GM12878 (cell line): Measurements from ENCODE around the gene KIF5C.

ENCODE experiments used
- EP300 ChIP-seq, 2 experiments: fragments of 150-350 bp in 1 of 2; IDR thresholded peaks; 2 replicates each; pipeline ENCODE4 v1.6.1; 2011 to 2012; ENCODE audit warnings: low read depth in 2 of 2, low read length in 2 of 2, borderline replicate concordance in 1 of 2, improper control_type of control experiment in 1 of 2, inconsistent platforms in 1 of 2; ENCODE audit not compliant: control insufficient read depth in 1 of 2
- GABPA ChIP-seq: IDR thresholded peaks from 2 replicates; pipeline ENCODE4 v1.6.1; 2014; ENCODE audit warnings: antibody characterized with exemption, low read depth, mild to moderate bottlenecking, inconsistent platforms
- NFYB ChIP-seq: IDR thresholded peaks from 2 replicates; pipeline ENCODE4 v1.6.1; 2011; ENCODE audit warnings: low read depth, mild to moderate bottlenecking, low read length, improper control_type of control experiment, moderate library complexity; ENCODE audit not compliant: insufficient read depth
- POLR2A ChIP-seq: IDR thresholded peaks from 2 replicates; pipeline ENCODE4 v1.6.1; 2011; ENCODE audit warnings: low read depth, mild to moderate bottlenecking, low read length
- SMC3 ChIP-seq: IDR thresholded peaks from 2 replicates; pipeline ENCODE4 v1.6.1; 2011; ENCODE audit warnings: low read length, improper control_type of control experiment, borderline replicate concordance
- STAT3 ChIP-seq: IDR thresholded peaks from 2 replicates; pipeline ENCODE4 v1.6.1; 2011; ENCODE audit warnings: low read depth, low read length, improper control_type of control experiment
- TARDBP ChIP-seq: IDR thresholded peaks from 2 replicates; pipeline ENCODE4 v1.6.1; 2016; ENCODE audit warnings: borderline replicate concordance
- YY1 ChIP-seq: IDR thresholded peaks from 2 replicates; pipeline ENCODE4 v1.6.1; 2011; ENCODE audit warnings: low read depth, mild to moderate bottlenecking, low read length
- TF ChIP-seq, protein P1 (sequence below): IDR thresholded peaks from 2 replicates; pipeline ENCODE4 v1.6.1; 2012; ENCODE audit warnings: low read length, inconsistent platforms
- TF ChIP-seq, protein P2 (sequence below), 3 experiments: IDR thresholded peaks in 2 of 3; conservative IDR thresholded peaks in 1 of 3; 2 replicates each; pipeline ENCODE4 v1.5.1; 2011; ENCODE audit warnings: low read depth in 3 of 3, low read length in 3 of 3, mild to moderate bottlenecking in 3 of 3, control low read depth in 2 of 3, moderate library complexity in 2 of 3, inconsistent platforms in 1 of 3, mixed read lengths in 1 of 3; ENCODE audit not compliant: control insufficient read depth in 2 of 3, insufficient read depth in 1 of 3; ENCODE audit errors: extremely low read depth in 1 of 3

DNA sequence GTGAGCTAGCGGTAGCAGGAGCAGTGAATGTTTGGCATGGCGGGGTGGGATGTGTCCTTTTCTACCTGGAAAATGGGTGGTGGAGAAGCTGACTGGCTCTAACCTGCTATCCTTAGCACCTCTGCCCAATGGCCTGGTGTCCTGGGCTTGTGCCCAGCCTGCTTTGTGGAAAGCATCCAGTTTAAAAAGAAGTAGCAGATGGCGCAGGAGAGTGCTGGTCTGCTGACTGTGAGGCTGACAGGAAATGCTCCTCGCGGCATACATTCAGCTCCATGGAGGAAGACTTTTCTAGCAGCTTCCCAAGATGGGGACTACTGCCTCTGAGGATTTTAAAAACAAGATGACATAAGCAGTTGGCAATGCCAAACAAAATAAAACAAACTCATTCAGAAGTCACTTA lies 107.3 kb downstream of the KIF5C start:
- TF ChIP-seq GABPA (no peak), POLR2A (no peak), SMC3 (no peak), NFYB (no peak), EP300 (IDR thresholded peaks at IDR 0.05; ENCODE audit: borderline replicate concordance in 1 of 2, control insufficient read depth in 1 of 2, low read depth in 2 of 2, low read length in 2 of 2) (no peak), STAT3 (no peak), YY1 (no peak), TARDBP (no peak)
- TF ChIP-seq, protein P1, sequence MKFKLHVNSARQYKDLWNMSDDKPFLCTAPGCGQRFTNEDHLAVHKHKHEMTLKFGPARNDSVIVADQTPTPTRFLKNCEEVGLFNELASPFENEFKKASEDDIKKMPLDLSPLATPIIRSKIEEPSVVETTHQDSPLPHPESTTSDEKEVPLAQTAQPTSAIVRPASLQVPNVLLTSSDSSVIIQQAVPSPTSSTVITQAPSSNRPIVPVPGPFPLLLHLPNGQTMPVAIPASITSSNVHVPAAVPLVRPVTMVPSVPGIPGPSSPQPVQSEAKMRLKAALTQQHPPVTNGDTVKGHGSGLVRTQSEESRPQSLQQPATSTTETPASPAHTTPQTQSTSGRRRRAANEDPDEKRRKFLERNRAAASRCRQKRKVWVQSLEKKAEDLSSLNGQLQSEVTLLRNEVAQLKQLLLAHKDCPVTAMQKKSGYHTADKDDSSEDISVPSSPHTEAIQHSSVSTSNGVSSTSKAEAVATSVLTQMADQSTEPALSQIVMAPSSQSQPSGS = no peak
- TF ChIP-seq, protein P2, sequence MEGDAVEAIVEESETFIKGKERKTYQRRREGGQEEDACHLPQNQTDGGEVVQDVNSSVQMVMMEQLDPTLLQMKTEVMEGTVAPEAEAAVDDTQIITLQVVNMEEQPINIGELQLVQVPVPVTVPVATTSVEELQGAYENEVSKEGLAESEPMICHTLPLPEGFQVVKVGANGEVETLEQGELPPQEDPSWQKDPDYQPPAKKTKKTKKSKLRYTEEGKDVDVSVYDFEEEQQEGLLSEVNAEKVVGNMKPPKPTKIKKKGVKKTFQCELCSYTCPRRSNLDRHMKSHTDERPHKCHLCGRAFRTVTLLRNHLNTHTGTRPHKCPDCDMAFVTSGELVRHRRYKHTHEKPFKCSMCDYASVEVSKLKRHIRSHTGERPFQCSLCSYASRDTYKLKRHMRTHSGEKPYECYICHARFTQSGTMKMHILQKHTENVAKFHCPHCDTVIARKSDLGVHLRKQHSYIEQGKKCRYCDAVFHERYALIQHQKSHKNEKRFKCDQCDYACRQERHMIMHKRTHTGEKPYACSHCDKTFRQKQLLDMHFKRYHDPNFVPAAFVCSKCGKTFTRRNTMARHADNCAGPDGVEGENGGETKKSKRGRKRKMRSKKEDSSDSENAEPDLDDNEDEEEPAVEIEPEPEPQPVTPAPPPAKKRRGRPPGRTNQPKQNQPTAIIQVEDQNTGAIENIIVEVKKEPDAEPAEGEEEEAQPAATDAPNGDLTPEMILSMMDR (IDR thresholded peaks at IDR 0.05 in 2 of 3, conservative IDR thresholded peaks at IDR 0.05 in 1 of 3; ENCODE audit: control insufficient read depth in 2 of 3, extremely low read depth in 1 of 3, insufficient read depth in 1 of 3, low read depth in 3 of 3, low read length in 3 of 3) = no peak
